Heart left ventricle (tissue), 16 donors: ENCODE results near the gene SPATS2L. TPM values are rescaled to one million over a fixed set of nuclear protein-coding genes. Genes with fewer than 3 reads are reported as not detected.
A peak's percentile ranks its signal among the peaks of the same experiment; 100 is the strongest.

Experiments
- ATAC-seq, 4 donors: fragments of 200-7000 bp; cut with Tn5 transposase; one replicate each; pipeline ENCODE4 v1.9.1; 2020 to 2022; ENCODE audit warnings: moderate library complexity in 4 of 4, mild to moderate bottlenecking in 3 of 4, moderate number of reproducible peaks in 1 of 4
- DNase-seq, 5 donors: peaks; one replicate each; pipeline ENCODE4 v3.0.0-alpha.2; 2020
- H3K27ac ChIP-seq, 12 donors: fragments of 200-600 bp; sonication (generic) in 4 of 12; one replicate each; pipeline versions ENCODE4 v1.5.0 to v1.8.0; 2016 to 2022; ENCODE audit warnings: mild to moderate bottlenecking in 2 of 12
- H3K27me3 ChIP-seq, 9 donors: fragments of 200-600 bp; sonication (generic) in 2 of 9; one replicate each; pipeline versions ENCODE4 v1.5.1 to v1.8.0; 2016 to 2022; ENCODE audit warnings: mild to moderate bottlenecking in 3 of 9
- H3K36me3 ChIP-seq, 9 donors: fragments of 200-600 bp; sonication (generic) in 2 of 9; one replicate each; pipeline versions ENCODE4 v1.5.0 to v1.8.0; 2018 to 2022; ENCODE audit warnings: mild to moderate bottlenecking in 2 of 9
- H3K4me1 ChIP-seq, 12 donors: fragments of 200-600 bp; sonication (generic) in 4 of 12; one replicate each; pipeline versions ENCODE4 v1.5.0 to v1.8.0; 2016 to 2022; ENCODE audit warnings: mild to moderate bottlenecking in 3 of 12
- H3K4me3 ChIP-seq, 12 donors: fragments of 200-600 bp; sonication (generic) in 4 of 12; one replicate each; pipeline versions ENCODE4 v1.5.0 to v1.8.0; 2017 to 2022; ENCODE audit warnings: mild to moderate bottlenecking in 9 of 12, moderate library complexity in 4 of 12
- H3K9me3 ChIP-seq, 12 donors: fragments of 200-600 bp; sonication (generic) in 4 of 12; one replicate each; pipeline versions ENCODE4 v1.5.0 to v1.8.0; 2016 to 2022; ENCODE audit warnings: mild to moderate bottlenecking in 1 of 12
- POLR2A ChIP-seq, 2 donors: fragments of 450-650 bp; IDR thresholded peaks; one replicate each; pipeline ENCODE4 v1.6.1; 2017; ENCODE audit warnings: antibody characterized with exemption in 2 of 2, mild to moderate bottlenecking in 2 of 2, moderate library complexity in 2 of 2
- WGBS, 4 donors: extraction: QIAGEN DNeasy Blood & Tissue Kit in 2 of 4; methylation state at CpG; one replicate each; pipeline versions ENCODE4 v1.1.5 to v1.1.7; 2013 to 2018; 5-methylcytosine and 5-hydroxymethylcytosine counted together
- intact Hi-C, 10 donors: fragments of 100-400 bp; cut with DNase I; formaldehyde crosslinking; loops; one replicate each; pipeline versions ENCODE4 v1.11.1 to v1.14.2; 2022
- polyA plus RNA-seq, 2 donors: library from polyadenylated mRNA; stranded (reverse); fragments of 200-250 nt; gene quantifications; one replicate each; pipeline ENCODE4 v1.2.3, GENCODE V29; 2013
- total RNA-seq, 9 donors: library from RNA; depleted of rRNA in 2 of 9; stranded (reverse); fragments of >200 nt in 2 of 9; fragmentation: NEBNext Ultra II Directional in 3 of 9; extraction: Animal tissue kit (Norgen Biotek cat#: 25700) in 3 of 9; gene quantifications; one replicate each; pipeline versions ENCODE4 v1.1.0 to v1.2.4, GENCODE V29; 2016 to 2023
- TF ChIP-seq, protein P1 (sequence below), 12 donors: fragments of 200-600 bp; sonication (generic) in 4 of 12; IDR thresholded peaks; one replicate each; pipeline versions ENCODE4 v1.5.0 to v1.8.0; 2018 to 2022; ENCODE audit warnings: antibody characterized with exemption in 12 of 12, mild to moderate bottlenecking in 5 of 12
- donor health status: ischemic (EF 13 %, LVEDD 7.1; RV severe dilation, severe dysfunction).
- donor health status: healthy with polysubstance abuse.
- donor health status: DM: no; HTN: yes; CAD: no.
- donor health status: DM: no; HTN: no; CAD: no.
- donor health status: ischemic (EF 25% LVEDD 6.9; RV normal size, moderate dysfunction).
- donor health status: ischemic (EF 25% LVEDD 5.7; RV mildly dilated, moderate dysfunction).
- donor health status: healthy.
- donor health status: DM: yes; HTN: yes; CAD: no.
- donor health status: ischemic (EF 35%, LVEDD 5.7; RV mildly dilated, moderate dysfunction).
- donor health status: nonischemic (EF 11% LVEDD 7.7; RV severe dilation, severe dysfunction).
- donor health status: DM: yes; HTN: yes; CAD: no.
- donor health status: PGD.
- donor health status: ischemic (EF 29% LVEDD 5.4; RV normal size, mild dysfunction).
- donor health status: nonischemic (EF 23%, LVEDD 6.1; RV moderate dilation, normal function).

The SPATS2L gene
- total and polyA plus RNA-seq, 11 donors: 34.9 to 177 (median 102) TPM

GRCh38 chr2:200373231-200373630 is 66.7 kb downstream of the SPATS2L start:
- 91 to 94% (median 93%) methylated on average over 3 of the region's 3 CpGs for WGBS, 4 donors
- TF ChIP-seq POLR2A (IDR thresholded peaks at IDR 0.05): no peak
- TF ChIP-seq, protein P1, sequence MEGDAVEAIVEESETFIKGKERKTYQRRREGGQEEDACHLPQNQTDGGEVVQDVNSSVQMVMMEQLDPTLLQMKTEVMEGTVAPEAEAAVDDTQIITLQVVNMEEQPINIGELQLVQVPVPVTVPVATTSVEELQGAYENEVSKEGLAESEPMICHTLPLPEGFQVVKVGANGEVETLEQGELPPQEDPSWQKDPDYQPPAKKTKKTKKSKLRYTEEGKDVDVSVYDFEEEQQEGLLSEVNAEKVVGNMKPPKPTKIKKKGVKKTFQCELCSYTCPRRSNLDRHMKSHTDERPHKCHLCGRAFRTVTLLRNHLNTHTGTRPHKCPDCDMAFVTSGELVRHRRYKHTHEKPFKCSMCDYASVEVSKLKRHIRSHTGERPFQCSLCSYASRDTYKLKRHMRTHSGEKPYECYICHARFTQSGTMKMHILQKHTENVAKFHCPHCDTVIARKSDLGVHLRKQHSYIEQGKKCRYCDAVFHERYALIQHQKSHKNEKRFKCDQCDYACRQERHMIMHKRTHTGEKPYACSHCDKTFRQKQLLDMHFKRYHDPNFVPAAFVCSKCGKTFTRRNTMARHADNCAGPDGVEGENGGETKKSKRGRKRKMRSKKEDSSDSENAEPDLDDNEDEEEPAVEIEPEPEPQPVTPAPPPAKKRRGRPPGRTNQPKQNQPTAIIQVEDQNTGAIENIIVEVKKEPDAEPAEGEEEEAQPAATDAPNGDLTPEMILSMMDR (IDR thresholded peaks at IDR 0.05): no peak
- Histone ChIP-seq H3K4me3 (peak overlapping the region in 1 of 12 donors; percentile 37), H3K27ac (peak overlapping the region in 1 of 12 donors; percentile 72), H3K36me3 (no peaks in the 10 kb centered on the region), H3K4me1 (peaks cover 0 to 61% (median 33%) of the 10 kb centered on the region in 12 donors), H3K9me3 (no peaks in the 10 kb centered on the region), H3K27me3 (no peaks in the 10 kb centered on the region)
- ATAC-seq: no peak
- intact Hi-C loops: no loop called here
- DNase-seq: no peak

GRCh38 chr2:200373973-200374416 is 67.5 kb downstream of the SPATS2L start:
- WGBS, 4 donors: 55 to 73% (median 66%) methylated on average over 5 of the region's 5 CpGs
- Histone ChIP-seq H3K36me3 (no peaks in the 10 kb centered on the region), H3K27me3 (no peaks in the 10 kb centered on the region), H3K4me3 (peak overlapping the region in 2 of 12 donors; percentile 11 to 37), H3K27ac (peak overlapping the region in 1 of 12 donors; percentile 72), H3K9me3 (no peaks in the 10 kb centered on the region), H3K4me1 (peaks cover 0 to 69% (median 39%) of the 10 kb centered on the region in 12 donors)
- ATAC-seq (no peak), DNase-seq (no peak)
- TF ChIP-seq POLR2A (IDR thresholded peaks at IDR 0.05): no peak
- TF ChIP-seq, protein P1 (IDR thresholded peaks at IDR 0.05): no peak
- intact Hi-C loops: no loop called here

GRCh38 chr2:200376513-200377354 is 70.2 kb downstream of the SPATS2L start:
- Histone ChIP-seq H3K36me3 (no peaks in the 10 kb centered on the region), H3K4me1 (peaks cover 0 to 87% (median 53%) of the 10 kb centered on the region in 12 donors), H3K27ac (peak overlapping the region in 10 of 12 donors; percentile 24 to 70 (median 54)), H3K4me3 (no peak overlapping the region), H3K9me3 (no peaks in the 10 kb centered on the region), H3K27me3 (no peaks in the 10 kb centered on the region)
- no peak for DNase-seq
- TF ChIP-seq, protein P1 (IDR thresholded peaks at IDR 0.05): no peak
- intact Hi-C loops: loop anchor here in 2 of 10 donors (5.0 kb wide), 1 partner anchor 69 kb away; the partner anchor contains the start of gene SPATS2L (in 2 of the 2)
- WGBS, 4 donors: 51 to 62% (median 55%) methylated on average over 15 of the region's 15 CpGs
- ATAC-seq: peak in 3 of 4 donors; percentile 77 to 87 (median 86)
